GM12878 (cell line): ENCODE results near the gene SRSF12. TPM values are rescaled to one million over a fixed set of nuclear protein-coding genes. Genes with fewer than 3 reads are reported as not detected.

ENCODE experiments used
- BCL3 ChIP-seq: IDR thresholded peaks from 2 replicates; pipeline ENCODE4 v1.6.1; 2011; ENCODE audit warnings: borderline replicate concordance, low read depth, mild to moderate bottlenecking, moderate library complexity, low read length; ENCODE audit not compliant: insufficient read depth, poor library complexity, severe bottlenecking
- BRCA1 ChIP-seq: IDR thresholded peaks from 2 replicates; pipeline ENCODE4 v1.6.1; 2011; ENCODE audit warnings: low read depth, low read length, improper control_type of control experiment
- CHD1 ChIP-seq: IDR thresholded peaks from 2 replicates; pipeline ENCODE4 v1.6.1; 2012; ENCODE audit warnings: low read depth, low read length, improper control_type of control experiment
- HCFC1 ChIP-seq: fragments of 150-350 bp; IDR thresholded peaks from 2 replicates; pipeline ENCODE4 v1.6.1; 2014; ENCODE audit warnings: low read length
- JUNB ChIP-seq: IDR thresholded peaks from 2 replicates; pipeline ENCODE4 v1.6.1; 2016; ENCODE audit warnings: antibody characterized with exemption, mild to moderate bottlenecking
- NR2C1 ChIP-seq: fragments of 450-650 bp; IDR thresholded peaks from 2 replicates; pipeline ENCODE4 v1.6.1; 2017; ENCODE audit warnings: antibody characterized with exemption, mild to moderate bottlenecking, moderate library complexity
- RAD21 ChIP-seq: IDR thresholded peaks from 2 replicates; pipeline ENCODE4 v1.6.1; 2011; ENCODE audit warnings: mild to moderate bottlenecking, low read depth, low read length, moderate library complexity; ENCODE audit not compliant: insufficient read depth
- SMAD5 ChIP-seq: IDR thresholded peaks from 2 replicates; pipeline ENCODE4 v1.6.1; 2016; ENCODE audit warnings: antibody characterized with exemption, low read depth
- SP1 ChIP-seq: IDR thresholded peaks from one replicate; pipeline ENCODE4 v1.6.1; 2011; ENCODE audit warnings: low read depth, low read length
- USF1 ChIP-seq: IDR thresholded peaks from 2 replicates; pipeline ENCODE4 v1.6.1; 2011; ENCODE audit warnings: borderline replicate concordance, low read depth, mild to moderate bottlenecking, moderate library complexity, mixed read lengths, low read length; ENCODE audit not compliant: insufficient read depth; ENCODE audit errors: extremely low read length
- ZBTB40 ChIP-seq: fragments of 450-650 bp; IDR thresholded peaks from 2 replicates; pipeline ENCODE4 v1.6.1; 2016; ENCODE audit warnings: mild to moderate bottlenecking, moderate library complexity, borderline replicate concordance
- ZNF274 ChIP-seq: IDR thresholded peaks from one replicate; pipeline ENCODE4 v1.8.0; 2011; ENCODE audit not compliant: insufficient read length, insufficient read depth
- ZNF687 ChIP-seq: fragments of 450-650 bp; IDR thresholded peaks from 2 replicates; pipeline ENCODE4 v1.6.1; 2017; ENCODE audit warnings: mild to moderate bottlenecking, moderate library complexity
- polyA plus RNA-seq, 11 experiments: library from polyadenylated mRNA; depleted of rRNA in 4 of 11; unstranded in 6 of 11; stranded (reverse) in 5 of 11; fragments of >200 nt; fragmentation: Nextera tagmentation in 4 of 11; fragmentation: Illumina TruSeq in 1 of 11; extraction: Ambion mirVana in 4 of 11; extraction: Trizol in 1 of 11; gene quantifications; 1 replicate in 1 of 11; 2 replicates in 10 of 11; pipeline versions ENCODE4 v1.2.1 to v1.2.3, GENCODE V29; 2011 to 2016; ENCODE audit warnings: inconsistent platforms in 2 of 11, missing spikeins in 2 of 11, low read depth in 1 of 11
- total RNA-seq, 4 experiments: library from RNA; depleted of rRNA in 3 of 4; stranded (reverse); fragments of >200 nt in 3 of 4; fragmentation: Illumina TruSeq in 1 of 4; extraction: Trizol in 1 of 4; gene quantifications; 2 replicates each; pipeline versions ENCODE4 v1.2.1 to v1.2.3, GENCODE V29; 2013 to 2021
- TF ChIP-seq, protein P1 (sequence below): IDR thresholded peaks from 2 replicates; pipeline ENCODE4 v1.6.1; 2011; ENCODE audit warnings: low read depth, low read length, improper control_type of control experiment, borderline replicate concordance
- TF ChIP-seq, protein P2 (sequence below): IDR thresholded peaks from 2 replicates; pipeline ENCODE4 v1.6.1; 2012; ENCODE audit warnings: low read depth, low read length, improper control_type of control experiment

Gene SRSF12
- total and polyA plus RNA-seq, 10 of the 15 experiments (the other 5 are each of a cell fraction or from before 2014, with no cell fraction given), result 0.03 to 0.23 TPM; not detected in 8

DNA sequence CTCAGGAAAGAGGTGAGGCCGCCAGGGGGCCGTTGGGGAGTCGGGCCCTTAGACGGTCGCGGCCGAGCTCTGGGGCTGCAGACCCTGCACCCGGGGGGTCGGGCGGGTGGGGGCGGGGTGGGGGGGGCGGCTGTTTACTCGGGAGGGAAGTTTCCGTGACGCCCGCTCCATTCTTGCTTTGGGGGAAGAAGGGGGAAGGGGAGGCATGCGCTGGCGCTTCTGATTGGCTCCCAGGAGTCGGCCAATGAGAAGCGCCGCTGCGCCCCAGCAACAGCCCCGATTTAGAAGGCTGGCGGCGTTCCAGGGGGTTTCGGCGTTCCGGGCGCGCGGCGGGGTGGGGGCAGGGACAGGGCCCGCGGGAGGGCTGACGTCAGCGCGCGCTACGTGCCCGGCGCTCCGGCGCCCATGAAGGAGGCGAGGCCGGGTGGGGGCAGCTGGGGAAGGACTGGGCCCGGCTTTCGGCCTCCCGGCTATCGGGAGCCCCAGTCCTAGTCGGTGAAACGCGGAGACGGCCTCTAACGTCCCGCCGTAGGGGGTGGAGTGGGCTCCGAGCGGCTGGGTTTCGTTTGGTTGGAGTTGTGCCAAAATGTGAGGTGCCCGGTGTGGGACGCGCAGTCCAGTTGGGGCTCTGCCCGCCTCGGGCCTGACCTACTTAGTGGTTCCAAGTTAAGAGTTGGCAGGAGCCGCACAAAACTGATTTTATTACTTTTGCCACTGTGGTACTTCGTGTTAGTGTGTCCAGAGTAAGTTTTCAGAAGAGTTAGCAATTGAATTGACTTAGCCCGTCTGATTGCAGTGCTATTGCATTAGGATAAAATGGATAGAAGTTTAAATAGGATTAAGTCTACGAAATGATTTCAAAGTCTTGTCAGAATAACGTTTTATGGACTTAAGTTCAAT, 36.2 kb downstream of the SRSF12 start (continued):
- TF ChIP-seq ZBTB40 (no peak), ZNF274 (no peak), SP1 (peak; percentile 86), RAD21 (no peak), CHD1 (peak; percentile 69; the same call in 1 of the 2 replicates), JUNB (no peak), USF1 (no peak), BRCA1 (no peak), ZNF687 (peak; percentile 91), HCFC1 (peak; percentile 40; the same call in 1 of the 2 replicates), NR2C1 (no peak), BCL3 (peak; percentile 62), SMAD5 (no peak)
- TF ChIP-seq, protein P1, sequence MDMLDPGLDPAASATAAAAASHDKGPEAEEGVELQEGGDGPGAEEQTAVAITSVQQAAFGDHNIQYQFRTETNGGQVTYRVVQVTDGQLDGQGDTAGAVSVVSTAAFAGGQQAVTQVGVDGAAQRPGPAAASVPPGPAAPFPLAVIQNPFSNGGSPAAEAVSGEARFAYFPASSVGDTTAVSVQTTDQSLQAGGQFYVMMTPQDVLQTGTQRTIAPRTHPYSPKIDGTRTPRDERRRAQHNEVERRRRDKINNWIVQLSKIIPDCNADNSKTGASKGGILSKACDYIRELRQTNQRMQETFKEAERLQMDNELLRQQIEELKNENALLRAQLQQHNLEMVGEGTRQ, result no peak
- TF ChIP-seq, protein P2, sequence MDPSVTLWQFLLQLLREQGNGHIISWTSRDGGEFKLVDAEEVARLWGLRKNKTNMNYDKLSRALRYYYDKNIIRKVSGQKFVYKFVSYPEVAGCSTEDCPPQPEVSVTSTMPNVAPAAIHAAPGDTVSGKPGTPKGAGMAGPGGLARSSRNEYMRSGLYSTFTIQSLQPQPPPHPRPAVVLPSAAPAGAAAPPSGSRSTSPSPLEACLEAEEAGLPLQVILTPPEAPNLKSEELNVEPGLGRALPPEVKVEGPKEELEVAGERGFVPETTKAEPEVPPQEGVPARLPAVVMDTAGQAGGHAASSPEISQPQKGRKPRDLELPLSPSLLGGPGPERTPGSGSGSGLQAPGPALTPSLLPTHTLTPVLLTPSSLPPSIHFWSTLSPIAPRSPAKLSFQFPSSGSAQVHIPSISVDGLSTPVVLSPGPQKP, result no peak
